ENCODE data around the gene RIT1.

Gene RIT1

GRCh38 chr1:155888481-155888880, 22.7 kb downstream of the RIT1 start:
- no peak for DNase-seq

- DNase-seq, result no peak
Measured at GRCh38 chr1:155884982-155885381, 26.2 kb downstream of the RIT1 start.

GRCh38 chr1:155884031-155884960, 26.9 kb downstream of the RIT1 start:
- no peak for DNase-seq

- no peak for DNase-seq
Measured at GRCh38 chr1:155882766-155883165, 28.4 kb downstream of the RIT1 start.

GRCh38 chr1:155882235-155882634, 28.9 kb downstream of the RIT1 start:
- no peak for DNase-seq

- no peak for DNase-seq
Measured at GRCh38 chr1:155880950-155881349, 30.2 kb downstream of the RIT1 start.

- DNase-seq, result no peak
Measured at GRCh38 chr1:155880251-155880650, 30.9 kb downstream of the RIT1 start.

- DNase-seq, result no peak
Measured at GRCh38 chr1:155877945-155878344, 33.2 kb downstream of the RIT1 start.

GRCh38 chr1:155873860-155874259, 37.3 kb downstream of the RIT1 start:
- DNase-seq, result no peak

- DNase-seq, result no peak
Measured at GRCh38 chr1:155872527-155872926, 38.6 kb downstream of the RIT1 start.

GRCh38 chr1:155871390-155871789, 39.8 kb downstream of the RIT1 start:
- DNase-seq, result no peak

GRCh38 chr1:155867766-155868165, 43.4 kb downstream of the RIT1 start:
- DNase-seq, result no peak

GRCh38 chr1:155864393-155864792, 46.8 kb downstream of the RIT1 start:
- no peak for DNase-seq

- DNase-seq, result no peak
Measured at GRCh38 chr1:155861896-155862295, 49.3 kb downstream of the RIT1 start.

- DNase-seq, result no peak
Measured at GRCh38 chr1:155860970-155861510, 50.1 kb downstream of the RIT1 start.

GRCh38 chr1:155859881-155860871, 51.0 kb downstream of the RIT1 start:
- peak; percentile 80 for DNase-seq

- DNase-seq, result peak; percentile 94
Measured at GRCh38 chr1:155859234-155859829, 51.8 kb downstream of the RIT1 start, which contains the start of gene SYT11. Gene SYT11 (plus strand): TSS chr1:155859567. CDS start chr1:155859762, 195 bp downstream.

- DNase-seq, result peak; percentile 17
Measured at GRCh38 chr1:155858800-155859233, 52.3 kb downstream of the RIT1 start.

- peak; percentile 89 for DNase-seq
Measured at GRCh38 chr1:155856975-155857930, 53.9 kb downstream of the RIT1 start, which contains the start of gene GON4L. Gene GON4L (minus strand): TSS chr1:155857214. CDS start chr1:155853780, 3,434 bp downstream.

GRCh38 chr1:155856257-155856974, 54.7 kb downstream of the RIT1 start:
- DNase-seq, result no peak
